GM12875 (cell line): Measurements from ENCODE around the gene PTPRN.
A peak's percentile ranks its signal among the peaks of the same experiment; 100 is the strongest.

ENCODE experiments used
- H3K4me3 ChIP-seq: one replicate; pipeline ENCODE4 v1.5.1; 2011; ENCODE audit warnings: low read depth, low read length, control low read depth
- TF ChIP-seq, protein P1 (sequence below): IDR thresholded peaks from 2 replicates; pipeline ENCODE4 v1.5.1; 2011; ENCODE audit warnings: low read depth, mild to moderate bottlenecking, control low read depth, inconsistent platforms, low read length, moderate library complexity, borderline replicate concordance; ENCODE audit not compliant: insufficient read depth

Gene PTPRN

GRCh38 chr2:219309278-219309677, at the start of gene PTPRN:
Gene PTPRN, minus strand, starts transcription at chr2:219309401. Its CDS starts 69 bp downstream, at chr2:219309332.
- no peak within 1 kb of the TSS for H3K4me3 ChIP-seq
- TF ChIP-seq, protein P1, sequence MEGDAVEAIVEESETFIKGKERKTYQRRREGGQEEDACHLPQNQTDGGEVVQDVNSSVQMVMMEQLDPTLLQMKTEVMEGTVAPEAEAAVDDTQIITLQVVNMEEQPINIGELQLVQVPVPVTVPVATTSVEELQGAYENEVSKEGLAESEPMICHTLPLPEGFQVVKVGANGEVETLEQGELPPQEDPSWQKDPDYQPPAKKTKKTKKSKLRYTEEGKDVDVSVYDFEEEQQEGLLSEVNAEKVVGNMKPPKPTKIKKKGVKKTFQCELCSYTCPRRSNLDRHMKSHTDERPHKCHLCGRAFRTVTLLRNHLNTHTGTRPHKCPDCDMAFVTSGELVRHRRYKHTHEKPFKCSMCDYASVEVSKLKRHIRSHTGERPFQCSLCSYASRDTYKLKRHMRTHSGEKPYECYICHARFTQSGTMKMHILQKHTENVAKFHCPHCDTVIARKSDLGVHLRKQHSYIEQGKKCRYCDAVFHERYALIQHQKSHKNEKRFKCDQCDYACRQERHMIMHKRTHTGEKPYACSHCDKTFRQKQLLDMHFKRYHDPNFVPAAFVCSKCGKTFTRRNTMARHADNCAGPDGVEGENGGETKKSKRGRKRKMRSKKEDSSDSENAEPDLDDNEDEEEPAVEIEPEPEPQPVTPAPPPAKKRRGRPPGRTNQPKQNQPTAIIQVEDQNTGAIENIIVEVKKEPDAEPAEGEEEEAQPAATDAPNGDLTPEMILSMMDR, result no peak

- TF ChIP-seq, protein P1, result no peak
- no peak overlapping the region for H3K4me3 ChIP-seq
Observed at GRCh38 chr2:219358170-219359075, 49.2 kb upstream of the PTPRN start.

GRCh38 chr2:219356834-219357233, 47.6 kb upstream of the PTPRN start:
- TF ChIP-seq, protein P1, result no peak
- no peak overlapping the region for H3K4me3 ChIP-seq

GRCh38 chr2:219354582-219354981, 45.4 kb upstream of the PTPRN start:
- TF ChIP-seq, protein P1, result no peak
- H3K4me3 ChIP-seq, result no peak overlapping the region

- H3K4me3 ChIP-seq, result no peak overlapping the region
- TF ChIP-seq, protein P1, result no peak
Observed at GRCh38 chr2:219353129-219353528, 43.9 kb upstream of the PTPRN start.

GRCh38 chr2:219352448-219353023, 43.3 kb upstream of the PTPRN start:
- H3K4me3 ChIP-seq, result no peak overlapping the region
- TF ChIP-seq, protein P1, result peak; percentile 72
